ENCODE data around the gene JADE3.

Gene JADE3
- total RNA-seq: 1.9 to 6.7 reads per million in 2 donors

GRCh38 chrX:46912098-46912602 lies at the start of gene JADE3:
Gene JADE3, plus strand, starts transcription at chrX:46912421. Its CDS starts 72,474 bp downstream, at chrX:46984895.
- DNase-seq: no peak

- DNase-seq: no peak
Measured at GRCh38 chrX:46863072-46863471, 49.1 kb upstream of the JADE3 start.

GRCh38 chrX:46864606-46865005 lies 47.6 kb upstream of the JADE3 start:
- DNase-seq: no peak

- DNase-seq: no peak
Measured at GRCh38 chrX:46865281-46865680, 46.9 kb upstream of the JADE3 start.

GRCh38 chrX:46866726-46867125 lies 45.5 kb upstream of the JADE3 start:
- no peak for DNase-seq

- no peak for DNase-seq
Measured at GRCh38 chrX:46873746-46874145, 38.5 kb upstream of the JADE3 start.

GRCh38 chrX:46876901-46877300 lies 35.3 kb upstream of the JADE3 start:
- DNase-seq: no peak

GRCh38 chrX:46882266-46882665 lies 30.0 kb upstream of the JADE3 start:
- no peak for DNase-seq

GRCh38 chrX:46884799-46885198 lies 27.4 kb upstream of the JADE3 start:
- DNase-seq: no peak

- DNase-seq: no peak
Measured at GRCh38 chrX:46898207-46898606, 14.0 kb upstream of the JADE3 start.

GRCh38 chrX:46903458-46904242 lies 8.6 kb upstream of the JADE3 start:
- no peak for DNase-seq

- DNase-seq: no peak
Measured at GRCh38 chrX:46904626-46905025, 7.6 kb upstream of the JADE3 start.

- DNase-seq: no peak
Measured at GRCh38 chrX:46910415-46910814, 1.8 kb upstream of the JADE3 start.

GRCh38 chrX:46912603-46913491 lies 626 bp downstream of the JADE3 start:
- DNase-seq: no peak

GRCh38 chrX:46913667-46914066 lies 1.4 kb downstream of the JADE3 start:
- no peak for DNase-seq

- DNase-seq: no peak
Measured at GRCh38 chrX:46916273-46916672, 4.1 kb downstream of the JADE3 start.

- DNase-seq: no peak
Measured at GRCh38 chrX:46917622-46918021, 5.4 kb downstream of the JADE3 start.

GRCh38 chrX:46918434-46918833 lies 6.2 kb downstream of the JADE3 start:
- DNase-seq: no peak

- DNase-seq: no peak
Measured at GRCh38 chrX:46920235-46920634, 8.0 kb downstream of the JADE3 start.

- DNase-seq: no peak
Measured at GRCh38 chrX:46922611-46923010, 10.4 kb downstream of the JADE3 start.

- DNase-seq: no peak
Measured at GRCh38 chrX:46927718-46928117, 15.5 kb downstream of the JADE3 start.

GRCh38 chrX:46929439-46930261 lies 17.4 kb downstream of the JADE3 start:
- DNase-seq: no peak

GRCh38 chrX:46935295-46935694 lies 23.1 kb downstream of the JADE3 start:
- no peak for DNase-seq

All from activated gamma-delta T cell (primary cell).